Sigmoid colon (tissue), 4 donors: ENCODE measurements around the gene MET.

Experiments used
- CTCF ChIP-seq, 4 experiments: fragments of 450-650 bp in 3 of 4; fragments of 200-600 bp in 1 of 4; IDR thresholded peaks; one replicate each; pipeline ENCODE4 v1.5.1; 2016 to 2019; ENCODE audit warnings: antibody characterized with exemption in 4 of 4, mild to moderate bottlenecking in 3 of 4, moderate library complexity in 2 of 4
- POLR2A ChIP-seq, 2 donors: fragments of 450-650 bp; IDR thresholded peaks; one replicate each; pipeline ENCODE4 v1.6.1; 2016; ENCODE audit warnings: antibody characterized with exemption in 2 of 2, mild to moderate bottlenecking in 2 of 2, moderate library complexity in 2 of 2
- POLR2AphosphoS5 ChIP-seq, 4 donors: sonication (generic); formaldehyde crosslinking; IDR thresholded peaks; one replicate each; pipeline ENCODE4 v1.6.1; 2017; ENCODE audit warnings: antibody characterized with exemption in 4 of 4

GRCh38 chr7:116630357-116630756, 41.6 kb upstream of the MET start:
- TF ChIP-seq CTCF (IDR thresholded peaks at IDR 0.05) (no peak), POLR2AphosphoS5 (IDR thresholded peaks at IDR 0.05) (no peak), POLR2A (IDR thresholded peaks at IDR 0.05) (no peak)
